Activated naive CD8-positive, alpha-beta T cell treated with anti-CD3 and anti-CD28 coated beads, Interleukin-2, amount 50 U/mL, for 16 hours (primary cell): Measurements from ENCODE around the gene BPIFB6.

Source experiments
- DNase-seq: peaks from one replicate; pipeline ENCODE4 v3.0.0-alpha.2; 2020; ENCODE audit warnings: low read depth, low spot score

BPIFB6 gene, protein sequence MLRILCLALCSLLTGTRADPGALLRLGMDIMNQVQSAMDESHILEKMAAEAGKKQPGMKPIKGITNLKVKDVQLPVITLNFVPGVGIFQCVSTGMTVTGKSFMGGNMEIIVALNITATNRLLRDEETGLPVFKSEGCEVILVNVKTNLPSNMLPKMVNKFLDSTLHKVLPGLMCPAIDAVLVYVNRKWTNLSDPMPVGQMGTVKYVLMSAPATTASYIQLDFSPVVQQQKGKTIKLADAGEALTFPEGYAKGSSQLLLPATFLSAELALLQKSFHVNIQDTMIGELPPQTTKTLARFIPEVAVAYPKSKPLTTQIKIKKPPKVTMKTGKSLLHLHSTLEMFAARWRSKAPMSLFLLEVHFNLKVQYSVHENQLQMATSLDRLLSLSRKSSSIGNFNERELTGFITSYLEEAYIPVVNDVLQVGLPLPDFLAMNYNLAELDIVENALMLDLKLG

GRCh38 chr20:33031531-33031930, at the start of gene BPIFB6:
Gene BPIFB6 (plus strand): TSS chr20:33031648. CDS start chr20:33031648, 0 bp downstream.
- DNase-seq: no peak

- DNase-seq: no peak
Measured at GRCh38 chr20:32982617-32983458, 48.6 kb upstream of the BPIFB6 start.

DNA sequence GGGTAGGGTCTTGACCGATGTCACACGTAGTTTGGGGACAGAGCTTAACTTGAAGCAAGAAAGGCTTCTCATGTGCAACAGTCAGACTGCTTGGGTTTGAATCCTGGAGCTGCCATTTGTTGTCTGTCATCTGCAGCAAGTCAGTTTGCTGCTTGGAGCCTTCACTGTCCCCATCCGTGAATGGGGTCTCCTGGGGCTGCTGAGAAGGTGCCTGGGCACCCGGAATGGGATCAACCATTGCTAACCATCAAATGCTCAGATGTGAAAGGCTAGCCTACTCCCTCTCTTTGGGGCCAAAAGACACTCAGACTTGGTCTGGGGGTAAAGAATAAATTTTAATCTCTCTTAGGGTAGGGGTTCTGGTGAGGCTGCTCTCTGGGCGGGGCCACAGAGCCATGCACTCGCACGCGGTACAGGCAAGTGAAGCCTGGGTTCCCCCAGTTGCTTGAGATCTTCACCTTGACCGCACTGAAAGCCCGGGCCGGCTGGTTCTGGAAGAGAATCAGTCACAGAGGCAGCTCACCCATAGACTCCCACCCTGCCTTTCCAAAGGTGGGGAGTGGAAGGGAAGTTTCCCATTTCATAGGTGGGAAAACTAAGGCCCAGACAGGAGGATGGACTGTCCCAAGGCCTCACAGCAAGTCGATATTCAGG, 47.9 kb upstream of the BPIFB6 start:
- DNase-seq: no peak

- no peak for DNase-seq
Measured at GRCh38 chr20:32984196-32984595, 47.3 kb upstream of the BPIFB6 start.

- no peak for DNase-seq
Measured at GRCh38 chr20:32984631-32985354, 46.7 kb upstream of the BPIFB6 start.

DNA sequence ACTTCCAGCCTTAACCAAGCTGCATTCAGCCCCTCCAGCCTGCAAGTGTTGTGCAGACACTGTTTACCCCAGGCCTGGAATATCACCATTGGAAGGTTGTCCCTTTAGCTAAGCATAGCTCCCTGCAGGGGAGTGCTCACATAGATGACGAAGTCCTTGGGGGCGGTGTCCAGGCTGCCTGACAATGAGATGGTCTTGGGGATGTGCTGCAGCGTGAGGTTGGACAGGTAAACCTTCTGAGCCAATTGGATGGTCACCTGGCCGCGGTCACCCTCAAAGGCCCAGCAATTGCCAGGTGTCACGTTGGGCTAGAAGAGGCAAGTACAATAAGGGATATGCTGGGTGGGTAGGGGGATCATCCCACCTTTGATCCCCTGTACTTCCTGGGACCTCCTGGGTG, 45.9 kb upstream of the BPIFB6 start:
- DNase-seq: no peak

DNA sequence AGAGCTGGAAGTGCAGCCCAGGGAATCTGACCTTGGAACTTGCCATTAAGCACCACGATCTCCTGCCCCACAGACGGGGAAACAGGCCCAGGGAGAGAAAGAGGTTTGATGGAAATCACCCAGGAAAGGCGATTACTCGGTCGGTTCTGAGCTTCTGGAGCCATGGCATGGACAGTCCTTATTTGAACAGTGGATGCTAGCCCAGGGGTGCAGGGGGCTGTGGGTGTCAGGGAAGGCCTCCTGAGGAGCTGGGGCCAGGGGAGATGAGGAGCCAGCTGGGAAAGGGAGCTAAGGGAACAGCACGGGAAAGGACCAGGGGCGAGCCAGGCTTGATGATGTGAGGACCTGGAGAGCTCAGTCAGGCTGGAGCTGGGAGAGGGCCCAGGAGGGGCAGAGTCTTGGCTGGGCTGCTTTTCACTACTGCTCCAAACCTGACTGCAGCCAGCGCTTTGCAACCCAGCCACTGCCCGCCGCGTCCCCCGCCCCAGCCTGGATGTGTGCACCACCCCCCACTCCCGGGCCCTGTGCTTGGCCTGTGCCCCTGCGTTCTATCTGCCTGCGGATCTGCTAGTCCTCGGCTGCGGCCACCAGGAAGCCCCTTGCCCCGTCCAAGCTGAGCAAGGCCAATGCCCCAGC, 45.0 kb upstream of the BPIFB6 start:
- no peak for DNase-seq

DNA sequence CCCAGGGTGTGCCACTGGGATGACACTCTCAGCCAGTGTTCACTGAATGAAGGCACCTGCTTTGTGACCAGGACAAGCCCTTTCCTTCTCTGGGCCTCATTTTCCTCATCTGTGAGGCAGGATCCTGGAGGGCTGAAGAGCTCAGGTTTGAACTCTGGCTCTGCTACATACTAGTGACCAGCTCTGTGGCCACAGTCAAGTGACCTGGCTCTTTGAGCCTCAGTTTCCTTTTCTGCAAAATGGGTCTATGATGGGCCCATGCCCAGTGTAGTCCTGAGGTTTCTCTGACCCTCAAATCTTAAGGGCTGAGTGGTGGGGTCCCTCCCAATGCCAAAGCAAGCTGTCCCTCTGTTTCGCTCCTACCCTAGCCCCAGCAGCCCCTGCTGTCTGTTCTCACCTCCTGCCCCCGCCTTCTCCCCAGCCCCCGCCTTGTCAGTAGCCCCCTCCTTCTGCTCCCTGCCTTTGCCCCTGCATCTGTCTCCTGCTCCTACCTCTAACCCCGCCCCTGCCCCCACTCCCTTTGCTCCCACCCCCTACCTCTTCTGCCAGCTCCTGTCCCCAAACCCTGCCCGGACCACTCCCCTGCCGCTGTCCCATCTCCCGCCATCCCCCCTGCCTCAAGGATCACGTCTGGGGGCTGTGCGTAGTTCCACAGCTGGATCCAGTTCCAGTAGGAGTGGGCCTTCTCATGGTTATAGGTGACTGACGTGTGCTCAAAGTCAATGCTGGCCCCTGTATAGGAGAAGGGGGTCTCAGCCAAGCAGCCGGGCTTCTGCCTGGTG, 44.2 kb upstream of the BPIFB6 start:
- DNase-seq: no peak

- DNase-seq: no peak
Measured at GRCh38 chr20:32988008-32988407, 43.4 kb upstream of the BPIFB6 start.

- no peak for DNase-seq
Measured at GRCh38 chr20:32989507-32990283, 41.8 kb upstream of the BPIFB6 start.

- DNase-seq: no peak
Measured at GRCh38 chr20:32990426-32990825, 41.0 kb upstream of the BPIFB6 start.

GRCh38 chr20:32991383-32991782, 40.1 kb upstream of the BPIFB6 start:
- DNase-seq: no peak

- DNase-seq: no peak
Measured at GRCh38 chr20:32991792-32992641, 39.4 kb upstream of the BPIFB6 start.

DNA sequence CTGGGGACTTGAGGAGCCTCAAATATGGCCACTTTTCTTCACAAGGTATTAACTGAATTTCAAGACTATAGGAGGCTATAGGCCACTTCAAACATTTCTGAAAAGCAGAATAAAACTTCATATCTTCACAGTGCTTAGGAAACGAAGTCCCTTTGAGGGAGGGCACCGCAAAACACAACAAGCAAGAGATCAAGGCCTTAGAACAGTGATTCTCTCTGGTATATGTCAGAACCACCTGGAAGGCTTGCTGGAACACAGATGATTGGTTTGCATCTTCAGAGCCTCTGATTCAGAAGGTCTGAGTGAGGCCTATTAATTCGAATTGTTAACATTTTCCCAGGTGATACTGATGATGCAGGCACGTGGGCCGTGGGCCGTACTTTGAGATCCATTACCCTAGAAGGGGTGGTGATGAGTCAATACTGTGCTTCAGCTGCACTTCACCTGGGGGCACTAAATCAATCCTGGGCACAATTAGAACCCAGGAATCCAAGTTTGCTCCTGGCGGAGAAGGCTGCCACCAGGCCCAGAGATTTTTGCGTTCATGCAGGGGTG, 37.9 kb upstream of the BPIFB6 start:
- DNase-seq: no peak

DNA sequence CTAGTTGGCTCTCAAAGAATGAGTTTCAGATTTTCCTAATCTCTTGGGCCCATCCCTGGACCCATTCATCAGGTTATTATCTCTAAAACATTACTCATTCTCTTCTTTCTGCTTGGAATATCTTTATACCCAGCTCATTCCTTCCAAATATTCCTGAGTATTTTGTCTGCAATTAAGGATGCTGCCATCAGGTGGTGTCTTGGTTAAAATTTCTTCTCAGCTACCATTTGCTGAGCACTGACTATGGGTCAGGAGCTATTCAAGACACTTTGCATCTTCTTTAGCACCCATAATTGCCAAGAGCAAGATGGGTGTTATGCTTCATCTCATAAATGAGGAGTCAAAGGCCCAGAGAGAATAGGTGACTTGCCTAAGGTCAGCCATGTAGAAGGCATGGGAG, 35.6 kb upstream of the BPIFB6 start:
- DNase-seq: no peak

- DNase-seq: no peak
Measured at GRCh38 chr20:32997431-32997830, 34.0 kb upstream of the BPIFB6 start.

- DNase-seq: no peak
Measured at GRCh38 chr20:32999603-33000250, 31.7 kb upstream of the BPIFB6 start.
